MM.1S (cell line): ENCODE data around the gene TRMT1.

ENCODE experiments used
- DNase-seq: peaks from one replicate; pipeline ENCODE4 v3.0.0-alpha.2; 2015
- H2AFZ ChIP-seq: fragments of 300-600 bp; sonication (generic); 2 replicates; pipeline ENCODE4 v1.6.0; 2016; ENCODE audit warnings: antibody characterized with exemption, low read length
- H3F3A ChIP-seq: fragments of 300-600 bp; sonication (generic); 2 replicates; pipeline ENCODE4 v1.6.1; 2016; ENCODE audit warnings: mild to moderate bottlenecking, antibody characterized with exemption, low read length, moderate library complexity, mixed read lengths; ENCODE audit not compliant: insufficient read depth
- H3K27ac ChIP-seq: fragments of 300-600 bp; sonication (generic); 2 replicates; pipeline ENCODE4 v1.5.1; 2016; ENCODE audit warnings: mild to moderate bottlenecking, low read length
- H3K27me3 ChIP-seq: fragments of 300-600 bp; sonication (generic); replicated peaks from 2 replicates; pipeline ENCODE4 v1.6.0; 2016; ENCODE audit warnings: low read length; ENCODE audit not compliant: insufficient read depth
- H3K36me3 ChIP-seq: fragments of 300-600 bp; sonication (generic); replicated peaks from 2 replicates; pipeline ENCODE4 v1.6.1; 2016; ENCODE audit warnings: mild to moderate bottlenecking, low read length, mixed read lengths; ENCODE audit not compliant: insufficient read depth
- H3K4me1 ChIP-seq: fragments of 300-600 bp; sonication (generic); 2 replicates; pipeline ENCODE4 v1.6.1; 2016; ENCODE audit warnings: low read length, mixed read lengths
- H3K4me2 ChIP-seq: fragments of 300-600 bp; sonication (generic); 2 replicates; pipeline ENCODE4 v1.6.0; 2016; ENCODE audit warnings: low read depth, low read length
- H3K4me3 ChIP-seq: fragments of 300-600 bp; sonication (generic); 2 replicates; pipeline ENCODE4 v1.5.1; 2016; ENCODE audit warnings: low read length, mixed read lengths
- H3K79me2 ChIP-seq: fragments of 300-600 bp; sonication (generic); 2 replicates; pipeline ENCODE4 v1.6.1; 2016; ENCODE audit warnings: mixed run types, low read length, mixed read lengths
- H3K9ac ChIP-seq: fragments of 300-600 bp; sonication (generic); 2 replicates; pipeline ENCODE4 v1.6.1; 2016; ENCODE audit warnings: low read length, mixed read lengths
- H3K9me2 ChIP-seq: fragments of 300-600 bp; sonication (generic); replicated peaks from 2 replicates; pipeline ENCODE4 v1.6.1; 2016; ENCODE audit warnings: mild to moderate bottlenecking, low read length, mixed read lengths; ENCODE audit not compliant: insufficient read depth
- H3K9me3 ChIP-seq: fragments of 300-600 bp; sonication (generic); replicated peaks from 2 replicates; pipeline ENCODE4 v1.6.1; 2016; ENCODE audit warnings: mild to moderate bottlenecking, low read length, mixed read lengths; ENCODE audit not compliant: insufficient read depth
- H4K20me1 ChIP-seq: fragments of 300-600 bp; sonication (generic); 2 replicates; pipeline ENCODE4 v1.6.1; 2016; ENCODE audit warnings: mild to moderate bottlenecking, low read length, moderate library complexity, mixed read lengths; ENCODE audit not compliant: insufficient read depth
- CTCF ChIP-seq: fragments of 300-600 bp; sonication (generic); IDR thresholded peaks from 2 replicates; pipeline ENCODE4 v1.5.1; 2016; ENCODE audit warnings: antibody characterized with exemption, low read length, mixed read lengths
- EZH2 ChIP-seq: fragments of 300-600 bp; sonication (generic); optimal IDR thresholded peaks from 2 replicates; pipeline ENCODE3; 2017; ENCODE audit warnings: low read depth, mild to moderate bottlenecking, antibody characterized with exemption, low read length, mixed read lengths
- EZH2phosphoT487 ChIP-seq: fragments of 300-600 bp; sonication (generic); IDR thresholded peaks from 2 replicates; pipeline ENCODE4 v1.6.1; 2018; ENCODE audit warnings: antibody characterized with exemption, low read length

TRMT1 gene

GRCh38 chr19:13134626-13135025 is 18.1 kb upstream of the TRMT1 start:
- H4K20me1 ChIP-seq = no peaks in the 10 kb centered on the region
- H3K4me2 ChIP-seq = no peak overlapping the region
- H3K27me3 ChIP-seq = no peaks in the 10 kb centered on the region
- H3K4me3 ChIP-seq = no peak overlapping the region
- no peak for TF ChIP-seq EZH2phosphoT487
- no peak for TF ChIP-seq EZH2
- no peak for TF ChIP-seq CTCF
- H3K36me3 ChIP-seq = 0 out of 2 replicates have a peak, but pooled peaks cover 7% of the 10 kb centered on the region
- H3K79me2 ChIP-seq = peaks cover 37% of the 10 kb centered on the region
- no peak overlapping the region for H3K9ac ChIP-seq
- DNase-seq = no peak
- H3F3A ChIP-seq = no peaks in the 10 kb centered on the region
- no peaks in the 10 kb centered on the region for H3K9me2 ChIP-seq
- H3K9me3 ChIP-seq = no peaks in the 10 kb centered on the region
- H3K4me1 ChIP-seq = no peaks in the 10 kb centered on the region
- no peak overlapping the region for H2AFZ ChIP-seq
- no peak overlapping the region for H3K27ac ChIP-seq

GRCh38 chr19:13133241-13133870 is 16.8 kb upstream of the TRMT1 start:
- 0 out of 2 replicates have a peak, but pooled peaks cover 7% of the 10 kb centered on the region for H3K36me3 ChIP-seq
- TF ChIP-seq EZH2phosphoT487 (no peak), EZH2 (no peak), CTCF (no peak)
- H3K27ac ChIP-seq = no peak overlapping the region
- H3K79me2 ChIP-seq = peaks cover 49% of the 10 kb centered on the region
- no peak overlapping the region for H3K4me2 ChIP-seq
- no peak overlapping the region for H3K4me3 ChIP-seq
- no peaks in the 10 kb centered on the region for H3F3A ChIP-seq
- no peaks in the 10 kb centered on the region for H3K9me3 ChIP-seq
- no peaks in the 10 kb centered on the region for H3K9me2 ChIP-seq
- no peaks in the 10 kb centered on the region for H3K4me1 ChIP-seq
- no peak for DNase-seq
- no peaks in the 10 kb centered on the region for H3K27me3 ChIP-seq
- H3K9ac ChIP-seq = no peak overlapping the region
- H2AFZ ChIP-seq = no peak overlapping the region
- no peaks in the 10 kb centered on the region for H4K20me1 ChIP-seq

- no peaks in the 10 kb centered on the region for H3K27me3 ChIP-seq
- no peak for DNase-seq
- no peaks in the 10 kb centered on the region for H3K9me3 ChIP-seq
- no peak overlapping the region for H3K4me2 ChIP-seq
- no peak overlapping the region for H3K4me3 ChIP-seq
- no peaks in the 10 kb centered on the region for H3K9me2 ChIP-seq
- H3K4me1 ChIP-seq = no peaks in the 10 kb centered on the region
- H3K79me2 ChIP-seq = peaks cover 57% of the 10 kb centered on the region
- 0 out of 2 replicates have a peak, but pooled peaks cover 7% of the 10 kb centered on the region for H3K36me3 ChIP-seq
- no peaks in the 10 kb centered on the region for H4K20me1 ChIP-seq
- no peaks in the 10 kb centered on the region for H3F3A ChIP-seq
- no peak overlapping the region for H2AFZ ChIP-seq
- H3K9ac ChIP-seq = no peak overlapping the region
- no peak overlapping the region for H3K27ac ChIP-seq
- TF ChIP-seq CTCF (no peak), EZH2 (no peak), EZH2phosphoT487 (no peak)
Observed at GRCh38 chr19:13132471-13133180, 16.1 kb upstream of the TRMT1 start.
